Measurements from ENCODE around the gene TMPRSS2. TPM values are rescaled to one million over a fixed set of nuclear protein-coding genes. Genes with fewer than 3 reads are reported as not detected.

TMPRSS2 gene
- total and polyA plus RNA-seq, 2 donors (not counting 3 experiments of a cell fraction or from before 2014, with no cell fraction given), result not detected

GRCh38 chr21:41480086-41480690 lies 27.8 kb downstream of the TMPRSS2 start:
- Histone ChIP-seq H3K9me3 (replicated peaks; ENCODE audit: control insufficient read depth, insufficient read depth, low read length) (no peaks in the 10 kb centered on the region), H2AFZ (ENCODE audit: low read depth, low read length) (no peak overlapping the region), H3K79me2 (ENCODE audit: control insufficient read depth, insufficient read depth, low read length) (no peaks in the 10 kb centered on the region), H3K9ac (replicated peaks; ENCODE audit: extremely low read depth, insufficient read depth, low read length) (no peak overlapping the region), H3K4me1 (ENCODE audit: control insufficient read depth, extremely low read depth, insufficient read depth, low read length) (no peaks in the 10 kb centered on the region), H3K4me2 (ENCODE audit: insufficient read depth, low read length) (no peak overlapping the region), H3K4me3 (replicated peaks in 1 of 3; ENCODE audit: insufficient read depth in 1 of 3, low read depth in 1 of 3, low read length in 3 of 3) (no peak overlapping the region), H3K27ac (ENCODE audit: insufficient read depth, low read depth, low read length) (no peak overlapping the region), H3K27me3 (ENCODE audit: control insufficient read depth in 2 of 2, insufficient read depth in 2 of 2, low read length in 2 of 2) (no peaks in the 10 kb centered on the region), H3K36me3 (ENCODE audit: control insufficient read depth in 2 of 2, extremely low read depth in 1 of 2, insufficient read depth in 2 of 2, low read length in 2 of 2) (no peaks in the 10 kb centered on the region), H3K9me1 (replicated peaks; ENCODE audit: control insufficient read depth, extremely low read depth, insufficient read depth, low read length) (no peaks in the 10 kb centered on the region), H4K20me1 (replicated peaks; ENCODE audit: control insufficient read depth, extremely low read depth, insufficient read depth, low read length) (no peaks in the 10 kb centered on the region)
- CTCF ChIA-PET, result interaction anchor here (1.8 kb wide), 1 partner anchor 20 kb away, joined by 4 read pairs; no protein-coding TSS in a partner anchor
- dilution Hi-C loops (cut with MboI; ENCODE audit: extremely low pct_ligation_motif_present, low sequenced_read_pairs), result no loop called here
- intact Hi-C loops (cut with micrococcal nuclease), result no loop called here
- no peak for DNase-seq (ENCODE audit: low read depth, low spot score)
- no TSS peak for BruUV-seq (replicated peaks)
- TF ChIP-seq CTCF (IDR thresholded peaks at IDR 0.05; ENCODE audit: extremely low read depth in 1 of 2, insufficient read depth in 1 of 2, low read depth in 1 of 2, low read length in 2 of 2), result no peak
- no peak for TF ChIP-seq MAX (IDR thresholded peaks at IDR 0.05; ENCODE audit: insufficient read depth, insufficient read length)
- TF ChIP-seq MYC (IDR thresholded peaks at IDR 0.05; ENCODE audit: low read depth, low read length), result no peak
- no peak for TF ChIP-seq EZH2 (IDR thresholded peaks at IDR 0.05; ENCODE audit: borderline replicate concordance, low read depth, low read length, severe bottlenecking)
- no peak for TF ChIP-seq FOS (IDR thresholded peaks at IDR 0.05; ENCODE audit: borderline replicate concordance, insufficient read depth, low read length)
- no peak for TF ChIP-seq POLR2AphosphoS5 (IDR thresholded peaks at IDR 0.05; ENCODE audit: insufficient read depth, low read depth, low read length)
- no peak for TF ChIP-seq JUN (IDR thresholded peaks at IDR 0.05; ENCODE audit: borderline replicate concordance, insufficient read depth, insufficient read length, low read depth)
- no peak for FAIRE-seq
- POLR2A ChIA-PET, result no interaction called here

All from endothelial cell of umbilical vein (primary cell).